Stomach (tissue), 9 donors: ENCODE data around the gene C16orf96. TPM values are rescaled to one million over a fixed set of nuclear protein-coding genes. Genes with fewer than 3 reads are reported as not detected.

ENCODE experiments used
- DNase-seq, 2 donors: peaks; one replicate each; pipeline versions ENCODE4 v3.0.0 to v3.0.0-alpha.2; 2013 to 2019
- H3K27ac ChIP-seq, 5 donors: fragments of 200-600 bp in 4 of 5; sonication (generic) in 4 of 5; one replicate each; pipeline ENCODE4 v1.5.1; 2013 to 2019; ENCODE audit warnings: mild to moderate bottlenecking in 1 of 5, moderate library complexity in 1 of 5
- H3K27me3 ChIP-seq, 3 donors: fragments of 200-600 bp; sonication (generic); one replicate each; pipeline ENCODE4 v1.5.1; 2017 to 2019; ENCODE audit warnings: mixed run types in 1 of 3
- H3K36me3 ChIP-seq, 4 donors: fragments of 200-600 bp; sonication (generic); 1 replicate in 3 of 4; 2 replicates in 1 of 4; pipeline ENCODE4 v1.5.1; 2016 to 2019
- H3K4me1 ChIP-seq, 4 donors: fragments of 200-600 bp; sonication (generic); one replicate each; pipeline ENCODE4 v1.5.1; 2016 to 2019
- H3K4me3 ChIP-seq, 4 donors: fragments of 200-600 bp; sonication (generic) in 3 of 4; one replicate each; pipeline ENCODE4 v1.5.1; 2016 to 2019; ENCODE audit warnings: mild to moderate bottlenecking in 1 of 4
- H3K9me3 ChIP-seq, 4 donors: fragments of 200-600 bp; sonication (generic); one replicate each; pipeline ENCODE4 v1.5.1; 2016 to 2019
- EP300 ChIP-seq: sonication (generic); formaldehyde crosslinking; IDR thresholded peaks from one replicate; pipeline ENCODE4 v1.6.1; 2017; ENCODE audit warnings: antibody characterized with exemption
- POLR2A ChIP-seq, 4 donors: fragments of 450-650 bp; IDR thresholded peaks; one replicate each; pipeline ENCODE4 v1.6.1; 2016; ENCODE audit warnings: antibody characterized with exemption in 4 of 4, control low read depth in 2 of 4, mild to moderate bottlenecking in 1 of 4, moderate library complexity in 1 of 4
- POLR2AphosphoS5 ChIP-seq, 3 donors: sonication (generic); formaldehyde crosslinking; IDR thresholded peaks; one replicate each; pipeline ENCODE4 v1.6.1; 2016; ENCODE audit warnings: antibody characterized with exemption in 3 of 3
- WGBS, 5 donors: extraction: QIAGEN DNeasy Blood & Tissue Kit in 3 of 5; methylation state at CpG; one replicate each; pipeline versions ENCODE4 v1.1.5 to v1.1.7; 2013 to 2018; 5-methylcytosine and 5-hydroxymethylcytosine counted together
- intact Hi-C: fragments of 100-400 bp; cut with DNase I; formaldehyde crosslinking; loops from one replicate; pipeline ENCODE4 v1.15.1; 2023; ENCODE audit warnings: low total_unique reads
- polyA plus RNA-seq, 3 donors: library from polyadenylated mRNA; stranded (reverse); fragments of 200-250 nt; gene quantifications; one replicate each; pipeline ENCODE4 v1.2.3, GENCODE V29; 2013
- total RNA-seq, 5 donors: library from RNA; depleted of rRNA; stranded (reverse); fragments of >200 nt; gene quantifications; one replicate each; pipeline versions ENCODE4 v1.1.0 to v1.2.3, GENCODE V29; 2014 to 2016
- TF ChIP-seq, protein P1 (sequence below), 7 experiments: fragments of 450-650 bp in 4 of 7; fragments of 200-600 bp in 3 of 7; sonication (generic) in 3 of 7; IDR thresholded peaks; one replicate each; pipeline ENCODE4 v1.5.1; 2016 to 2019; ENCODE audit warnings: antibody characterized with exemption in 7 of 7, control low read depth in 2 of 7, mild to moderate bottlenecking in 1 of 7
- donor health status: healthy with polysubstance abuse.
- donor health status: Bipolar disorder and iron deficiency.
- donor health status: healthy.

C16orf96 gene
- total and polyA plus RNA-seq, 8 donors = 0.37 to 0.43 TPM; not detected in 6

DNA sequence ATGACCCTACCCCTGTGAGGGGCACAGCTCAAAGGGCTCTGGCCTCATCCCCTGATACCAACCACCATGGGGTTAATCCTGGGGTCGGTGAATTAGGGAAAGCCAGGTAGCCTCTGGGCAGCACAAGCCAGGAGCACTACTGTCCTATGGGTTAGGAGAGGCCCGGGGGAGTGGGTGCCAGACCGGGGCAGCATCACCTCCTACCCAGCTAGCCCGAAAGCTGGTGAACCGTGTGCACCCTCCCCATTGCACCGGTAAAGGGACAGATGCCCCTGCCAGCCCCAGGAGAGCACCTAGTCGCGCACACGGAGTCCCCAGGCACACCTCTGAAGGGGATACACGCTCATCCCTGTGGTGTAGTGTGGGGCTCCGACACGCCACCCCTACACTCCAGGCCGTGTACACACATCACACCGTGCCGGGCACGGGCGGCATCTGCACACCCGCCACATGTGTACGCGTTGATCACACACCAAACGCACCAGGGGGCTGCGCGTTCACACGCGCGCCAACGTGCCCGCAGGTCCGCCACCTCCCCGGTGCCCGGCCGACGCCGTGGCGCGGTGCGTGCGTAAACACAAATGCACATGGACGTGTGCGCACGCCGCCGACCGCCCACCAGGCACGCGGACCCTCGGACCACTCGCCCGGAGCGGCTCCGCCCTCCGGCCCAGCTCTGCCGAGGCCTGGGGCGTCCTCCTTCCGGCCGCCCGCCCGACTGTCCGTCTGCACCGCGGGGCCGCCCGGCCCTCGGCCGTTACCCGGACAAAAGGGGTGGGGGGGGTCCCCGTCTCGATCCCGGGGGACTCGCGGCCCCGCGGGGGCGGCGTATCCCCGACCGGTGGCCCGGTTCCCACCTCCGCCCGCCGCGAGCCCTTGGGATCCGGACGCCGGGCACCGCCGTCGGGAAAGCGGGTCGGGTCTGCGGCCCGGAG is 57.8 kb downstream of the C16orf96 start:
- TF ChIP-seq, protein P1, sequence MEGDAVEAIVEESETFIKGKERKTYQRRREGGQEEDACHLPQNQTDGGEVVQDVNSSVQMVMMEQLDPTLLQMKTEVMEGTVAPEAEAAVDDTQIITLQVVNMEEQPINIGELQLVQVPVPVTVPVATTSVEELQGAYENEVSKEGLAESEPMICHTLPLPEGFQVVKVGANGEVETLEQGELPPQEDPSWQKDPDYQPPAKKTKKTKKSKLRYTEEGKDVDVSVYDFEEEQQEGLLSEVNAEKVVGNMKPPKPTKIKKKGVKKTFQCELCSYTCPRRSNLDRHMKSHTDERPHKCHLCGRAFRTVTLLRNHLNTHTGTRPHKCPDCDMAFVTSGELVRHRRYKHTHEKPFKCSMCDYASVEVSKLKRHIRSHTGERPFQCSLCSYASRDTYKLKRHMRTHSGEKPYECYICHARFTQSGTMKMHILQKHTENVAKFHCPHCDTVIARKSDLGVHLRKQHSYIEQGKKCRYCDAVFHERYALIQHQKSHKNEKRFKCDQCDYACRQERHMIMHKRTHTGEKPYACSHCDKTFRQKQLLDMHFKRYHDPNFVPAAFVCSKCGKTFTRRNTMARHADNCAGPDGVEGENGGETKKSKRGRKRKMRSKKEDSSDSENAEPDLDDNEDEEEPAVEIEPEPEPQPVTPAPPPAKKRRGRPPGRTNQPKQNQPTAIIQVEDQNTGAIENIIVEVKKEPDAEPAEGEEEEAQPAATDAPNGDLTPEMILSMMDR (IDR thresholded peaks at IDR 0.05) = no peak
- TF ChIP-seq POLR2AphosphoS5 (IDR thresholded peaks at IDR 0.05) (no peak), EP300 (no peak), POLR2A (IDR thresholded peaks at IDR 0.05) (no peak)
- Histone ChIP-seq H3K36me3 (peaks cover 8 to 21% (median 17%) of the 10 kb centered on the region in 4 donors), H3K27me3 (no peaks in the 10 kb centered on the region), H3K4me3 (peak overlapping the region; percentile 92 to 100 (median 96)), H3K4me1 (peaks cover 56 to 86% (median 74%) of the 10 kb centered on the region in 4 donors), H3K27ac (peak overlapping the region; percentile 86 to 99 (median 99)), H3K9me3 (no peaks in the 10 kb centered on the region)
- peak in 1 of 2 donors; percentile 79 for DNase-seq
- intact Hi-C loops = no loop called here
- 1 to 7% (median 1%) methylated on average over 14 to 91 of the region's 92 CpGs for WGBS, 5 donors

DNA sequence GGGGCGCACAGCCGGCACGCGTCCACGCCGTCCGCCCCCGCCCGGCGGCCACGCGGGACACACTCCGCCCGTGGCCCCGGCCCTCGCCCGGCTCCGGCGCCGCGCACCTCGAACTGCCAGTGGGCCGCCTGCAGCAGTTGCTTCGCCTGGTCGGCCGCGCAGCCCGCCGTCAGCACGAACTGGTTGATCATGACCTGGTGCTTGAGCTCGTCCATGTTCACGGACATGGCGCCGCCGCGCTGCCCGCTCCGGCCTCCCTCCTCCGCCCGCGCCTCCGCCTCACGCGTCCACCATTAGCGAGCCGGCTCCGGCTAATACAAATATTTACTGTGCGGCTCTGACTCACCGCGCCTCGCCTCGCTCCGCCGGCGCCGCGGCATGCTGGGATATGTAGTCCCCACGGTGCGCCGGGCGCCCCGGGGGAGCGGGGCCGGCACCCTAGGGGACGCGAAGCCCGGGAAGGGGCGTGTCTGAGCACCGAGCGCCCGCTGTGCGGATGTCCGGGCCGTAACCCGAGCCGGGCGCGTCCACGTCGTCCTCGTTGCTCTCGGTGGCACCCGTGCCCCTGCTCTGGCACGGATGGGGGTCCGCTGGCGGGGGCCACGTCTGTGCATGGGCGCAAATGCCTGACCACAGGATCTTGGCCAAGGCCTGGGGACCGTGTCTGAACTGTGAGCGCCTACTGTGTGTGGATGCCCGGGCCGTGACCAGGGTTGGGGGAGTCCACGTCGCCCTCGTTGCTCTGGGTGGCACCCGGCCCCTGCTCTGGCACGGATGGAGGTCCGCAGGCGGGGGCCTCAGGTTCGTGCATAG is 58.6 kb downstream of the C16orf96 start, which contains the start of gene UBALD1:
UBALD1 (minus strand) TSS at position 318 of the 813 bp plus-strand sequence; CDS start at position 227, 91 bp downstream.
- H3K4me1 ChIP-seq = peaks cover 56 to 82% (median 76%) of the 10 kb centered on the region in 4 donors
- H3K27ac ChIP-seq = peak within 1 kb of the TSS; percentile 88 to 99 (median 99)
- peaks cover 0 to 12% (median 9%) of the 10 kb centered on the region in 4 donors for H3K36me3 ChIP-seq
- no peaks in the 10 kb centered on the region for H3K9me3 ChIP-seq
- no peaks in the 10 kb centered on the region for H3K27me3 ChIP-seq
- DNase-seq = peak; percentile 94 to 97
- intact Hi-C loops = no loop called here
- 6 to 20% (median 9%) methylated on average over 13 to 100 of the region's 100 CpGs for WGBS, 5 donors
- no peak for TF ChIP-seq EP300
- TF ChIP-seq POLR2A (IDR thresholded peaks at IDR 0.05) = peak in 2 of 4 donors; percentile 41 to 78
- peak; percentile 97 to 99 (median 98) for TF ChIP-seq POLR2AphosphoS5 (IDR thresholded peaks at IDR 0.05)
- H3K4me3 ChIP-seq = peak within 1 kb of the TSS; percentile 92 to 100 (median 96)

DNA sequence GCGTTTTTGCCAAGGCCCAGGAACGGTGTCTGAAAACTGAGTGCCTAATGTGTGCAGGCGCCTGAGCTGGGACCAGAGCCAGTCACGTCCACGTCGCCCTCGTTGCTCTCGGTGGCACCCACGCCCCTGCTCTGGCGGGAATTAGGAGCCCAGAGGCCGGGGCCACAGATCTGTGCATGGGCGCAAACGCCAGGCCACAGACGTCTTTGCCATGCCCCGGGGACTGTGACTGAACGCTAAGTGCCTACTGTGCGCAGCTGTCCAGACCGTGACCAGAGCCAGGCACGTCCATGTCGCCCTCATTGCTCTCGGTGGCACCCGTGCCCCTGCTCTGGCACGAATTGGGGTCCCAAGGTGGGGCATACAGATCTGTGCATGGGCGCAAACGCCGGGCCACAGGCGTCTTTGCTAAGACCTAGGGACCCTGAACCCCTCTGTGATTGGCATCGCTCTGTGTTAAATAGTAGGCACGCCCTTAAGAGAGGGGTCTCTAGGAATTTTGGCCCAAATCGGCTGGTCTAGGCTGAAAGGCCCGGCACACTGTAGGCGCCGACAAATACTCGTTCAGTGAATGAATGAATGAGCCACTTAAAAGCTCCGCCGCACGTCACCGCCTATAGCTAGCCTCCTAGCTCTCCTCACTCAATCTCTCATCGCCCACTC is 59.4 kb downstream of the C16orf96 start:
- peak overlapping the region; percentile 92 to 100 (median 96) for H3K4me3 ChIP-seq
- TF ChIP-seq POLR2A (IDR thresholded peaks at IDR 0.05) (no peak), EP300 (no peak), POLR2AphosphoS5 (IDR thresholded peaks at IDR 0.05) (no peak)
- TF ChIP-seq, protein P1 (IDR thresholded peaks at IDR 0.05) = no peak

DNA sequence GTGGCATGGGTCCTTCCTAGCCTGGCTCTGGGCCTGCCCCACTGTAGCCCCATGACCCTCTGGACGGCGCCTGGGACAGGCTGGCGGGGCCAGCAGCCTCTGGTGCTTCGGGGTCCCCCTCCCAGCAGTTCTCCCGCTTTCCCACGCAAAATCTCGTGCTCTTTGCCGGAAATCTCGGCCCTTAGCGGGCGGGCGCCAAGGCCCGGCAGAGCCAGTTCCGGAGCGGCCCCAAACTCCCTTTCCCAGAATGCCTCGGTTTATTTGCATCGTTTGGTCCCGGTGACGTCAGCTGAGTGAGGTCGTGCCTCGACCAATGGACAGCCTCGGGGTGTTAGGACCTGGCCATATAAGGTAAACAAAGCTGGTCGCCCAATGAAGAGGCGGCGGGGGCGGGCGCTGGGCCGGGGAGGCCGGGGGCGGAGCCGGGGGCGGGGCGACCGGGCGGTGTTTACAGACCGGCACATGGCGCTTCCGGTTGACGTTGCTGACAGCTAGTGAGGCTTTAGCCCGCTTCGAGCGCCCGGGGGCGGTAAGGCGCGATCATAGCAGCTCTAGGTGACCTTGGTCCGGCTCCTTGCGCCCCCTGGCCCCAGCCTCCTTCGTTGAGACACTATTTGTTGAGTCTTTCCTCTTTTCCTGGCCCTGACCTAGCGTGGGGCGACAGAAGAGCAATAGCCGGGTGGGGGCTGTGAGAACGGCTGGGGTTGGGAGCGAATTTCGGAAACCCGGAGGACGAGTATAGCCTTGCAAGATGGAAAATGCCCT is 60.1 kb downstream of the C16orf96 start:
- H3K9me3 ChIP-seq = no peaks in the 10 kb centered on the region
- DNase-seq = peak; percentile 100
- H3K27ac ChIP-seq = peak overlapping the region; percentile 98 to 99 (median 99)
- WGBS, 5 donors = 0 to 1% (median 0%) methylated on average over 36 to 57 of the region's 57 CpGs
- H3K27me3 ChIP-seq = no peaks in the 10 kb centered on the region
- intact Hi-C loops = no loop called here
- peaks cover 0 to 3% (median 0%) of the 10 kb centered on the region in 4 donors for H3K36me3 ChIP-seq
- H3K4me3 ChIP-seq = peak overlapping the region; percentile 55 to 100 (median 96)
- TF ChIP-seq, protein P1 (IDR thresholded peaks at IDR 0.05) = peak in 2 of 7 experiments; percentile 19 to 44
- peak in 1 of 4 donors; percentile 67 for TF ChIP-seq POLR2A (IDR thresholded peaks at IDR 0.05)
- peak; percentile 33 for TF ChIP-seq EP300
- TF ChIP-seq POLR2AphosphoS5 (IDR thresholded peaks at IDR 0.05) = peak; percentile 78 to 92 (median 81)
- peaks cover 47 to 68% (median 67%) of the 10 kb centered on the region in 4 donors for H3K4me1 ChIP-seq

More for the DNA sequence above, 59.4 kb downstream of the C16orf96 start:
- 72 to 80% (median 78%) methylated on average over 36 to 39 of the region's 39 CpGs for WGBS, 5 donors
- Histone ChIP-seq H3K36me3 (peaks cover 0 to 5% (median 1%) of the 10 kb centered on the region in 4 donors), H3K27ac (peak overlapping the region; percentile 88 to 99 (median 99)), H3K27me3 (no peaks in the 10 kb centered on the region), H3K9me3 (no peaks in the 10 kb centered on the region), H3K4me1 (peaks cover 54 to 75% (median 73%) of the 10 kb centered on the region in 4 donors)
- peak in 1 of 2 donors; percentile 59 for DNase-seq
- intact Hi-C loops = no loop called here
